KMS-11 (cell line): Measurements from ENCODE around the gene C1orf21.
A peak's percentile ranks its signal among the peaks of the same experiment; 100 is the strongest.

ENCODE experiments used
- H2AFZ ChIP-seq: fragments of 200-600 bp; sonication (generic); 2 replicates; pipeline ENCODE4 v1.6.1; 2016; ENCODE audit warnings: antibody characterized with exemption, mixed run types, low read depth
- H3K27ac ChIP-seq: fragments of 200-600 bp; sonication (generic); 2 replicates; pipeline ENCODE4 v1.6.1; 2016; ENCODE audit warnings: mild to moderate bottlenecking, mixed run types
- H3K27me3 ChIP-seq: fragments of 200-600 bp; sonication (generic); 2 replicates; pipeline ENCODE4 v1.6.1; 2017; ENCODE audit warnings: mild to moderate bottlenecking, low read depth, mixed run types, moderate library complexity; ENCODE audit not compliant: insufficient read depth
- H3K36me3 ChIP-seq: fragments of 200-600 bp; sonication (generic); 2 replicates; pipeline ENCODE4 v1.6.1; 2017; ENCODE audit warnings: mild to moderate bottlenecking, mixed run types; ENCODE audit not compliant: insufficient read depth
- H3K4me1 ChIP-seq: fragments of 200-600 bp; sonication (generic); 2 replicates; pipeline ENCODE4 v1.6.1; 2016; ENCODE audit warnings: mild to moderate bottlenecking, low read depth, mixed run types; ENCODE audit not compliant: poor library complexity, severe bottlenecking
- H3K4me2 ChIP-seq: fragments of 200-600 bp; sonication (generic); 2 replicates; pipeline ENCODE4 v1.7.0; 2016; ENCODE audit warnings: mild to moderate bottlenecking, mixed run types
- H3K4me3 ChIP-seq: fragments of 200-600 bp; sonication (generic); IDR thresholded peaks from 2 replicates; pipeline ENCODE4 v1.6.1; 2017; ENCODE audit warnings: low read depth, low read length, mixed read lengths; ENCODE audit not compliant: insufficient read depth
- H3K79me2 ChIP-seq: fragments of 200-600 bp; sonication (generic); 2 replicates; pipeline ENCODE4 v1.6.1; 2016; ENCODE audit warnings: low read depth, mixed run types; ENCODE audit not compliant: insufficient read depth
- H3K9ac ChIP-seq: fragments of 200-600 bp; sonication (generic); 2 replicates; pipeline ENCODE4 v1.6.1; 2016; ENCODE audit warnings: mild to moderate bottlenecking, mixed run types
- H4K20me1 ChIP-seq: fragments of 200-600 bp; sonication (generic); 2 replicates; pipeline ENCODE4 v1.6.1; 2016; ENCODE audit warnings: mild to moderate bottlenecking, mixed run types; ENCODE audit not compliant: insufficient read depth
- CTCF ChIP-seq: fragments of 200-600 bp; sonication (generic); conservative IDR thresholded peaks from 2 replicates; pipeline ENCODE4 v1.6.1; 2017; ENCODE audit warnings: low read depth, mild to moderate bottlenecking, antibody characterized with exemption, low read length, moderate library complexity, mixed read lengths

Gene C1orf21

GRCh38 chr1:184557423-184558347 is 170.9 kb downstream of the C1orf21 start:
- H3K4me2 ChIP-seq = peak overlapping the region; percentile 54

GRCh38 chr1:184558691-184559090 is 171.9 kb downstream of the C1orf21 start:
- no peaks in the 10 kb centered on the region for H3K79me2 ChIP-seq
- H3K4me1 ChIP-seq = peaks cover 80% of the 10 kb centered on the region
- no peaks in the 10 kb centered on the region for H4K20me1 ChIP-seq
- no peak for TF ChIP-seq CTCF
- H3K27ac ChIP-seq = peak overlapping the region; percentile 55; the same call in 1 of the 2 replicates
- H3K9ac ChIP-seq = no peak overlapping the region; the same call in 1 of the 2 replicates
- H3K27me3 ChIP-seq = no peaks in the 10 kb centered on the region
- no peak overlapping the region for H3K4me3 ChIP-seq
- H2AFZ ChIP-seq = no peak overlapping the region
- peak overlapping the region; percentile 54 for H3K4me2 ChIP-seq
- no peaks in the 10 kb centered on the region for H3K36me3 ChIP-seq

More at GRCh38 chr1:184557423-184558347, 170.9 kb downstream of the C1orf21 start:
- H3K36me3 ChIP-seq = no peaks in the 10 kb centered on the region
- H3K79me2 ChIP-seq = no peaks in the 10 kb centered on the region
- TF ChIP-seq CTCF = no peak
- H4K20me1 ChIP-seq = no peaks in the 10 kb centered on the region
- peak overlapping the region; percentile 55 for H3K27ac ChIP-seq
- no peak overlapping the region for H2AFZ ChIP-seq
- H3K27me3 ChIP-seq = no peaks in the 10 kb centered on the region
- peaks cover 70% of the 10 kb centered on the region for H3K4me1 ChIP-seq
- H3K9ac ChIP-seq = peak overlapping the region; percentile 6; the same call in 1 of the 2 replicates
- no peak overlapping the region for H3K4me3 ChIP-seq

GRCh38 chr1:184559117-184559713 is 172.4 kb downstream of the C1orf21 start:
- H3K27ac ChIP-seq = no peak overlapping the region; the same call in 1 of the 2 replicates
- H3K79me2 ChIP-seq = no peaks in the 10 kb centered on the region
- TF ChIP-seq CTCF = no peak
- H3K4me2 ChIP-seq = peak overlapping the region; percentile 54
- no peak overlapping the region for H2AFZ ChIP-seq
- no peaks in the 10 kb centered on the region for H3K36me3 ChIP-seq
- H4K20me1 ChIP-seq = no peaks in the 10 kb centered on the region
- no peak overlapping the region for H3K9ac ChIP-seq
- no peaks in the 10 kb centered on the region for H3K27me3 ChIP-seq
- peaks cover 86% of the 10 kb centered on the region for H3K4me1 ChIP-seq
- H3K4me3 ChIP-seq = no peak overlapping the region

- Histone ChIP-seq H3K4me1 (peaks cover 97% of the 10 kb centered on the region), H3K4me2 (peak overlapping the region; percentile 84), H3K9ac (no peak overlapping the region), H2AFZ (no peak overlapping the region), H3K79me2 (no peaks in the 10 kb centered on the region), H3K4me3 (peak overlapping the region; percentile 47), H3K27me3 (no peaks in the 10 kb centered on the region), H3K36me3 (no peaks in the 10 kb centered on the region), H4K20me1 (no peaks in the 10 kb centered on the region), H3K27ac (peak overlapping the region; percentile 19)
- no peak for TF ChIP-seq CTCF
Observed at GRCh38 chr1:184562806-184563205, 176.0 kb downstream of the C1orf21 start.
